DMS 273 (cell line): ENCODE measurements around the gene PGBD5.
A peak's percentile ranks its signal among the peaks of the same experiment; 100 is the strongest.
"Not testable (repeated sequence)": the region's sequence is repeated elsewhere in the genome, so short reads cannot be mapped to it uniquely, and the experiment has no call there.

Source experiments
- DNase-seq: peaks from one replicate; lab custom pipeline; 2025; ENCODE audit not compliant: unreplicated experiment; lab: John Stamatoyannopoulos, UW

Gene PGBD5, protein sequence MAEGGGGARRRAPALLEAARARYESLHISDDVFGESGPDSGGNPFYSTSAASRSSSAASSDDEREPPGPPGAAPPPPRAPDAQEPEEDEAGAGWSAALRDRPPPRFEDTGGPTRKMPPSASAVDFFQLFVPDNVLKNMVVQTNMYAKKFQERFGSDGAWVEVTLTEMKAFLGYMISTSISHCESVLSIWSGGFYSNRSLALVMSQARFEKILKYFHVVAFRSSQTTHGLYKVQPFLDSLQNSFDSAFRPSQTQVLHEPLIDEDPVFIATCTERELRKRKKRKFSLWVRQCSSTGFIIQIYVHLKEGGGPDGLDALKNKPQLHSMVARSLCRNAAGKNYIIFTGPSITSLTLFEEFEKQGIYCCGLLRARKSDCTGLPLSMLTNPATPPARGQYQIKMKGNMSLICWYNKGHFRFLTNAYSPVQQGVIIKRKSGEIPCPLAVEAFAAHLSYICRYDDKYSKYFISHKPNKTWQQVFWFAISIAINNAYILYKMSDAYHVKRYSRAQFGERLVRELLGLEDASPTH

DNA sequence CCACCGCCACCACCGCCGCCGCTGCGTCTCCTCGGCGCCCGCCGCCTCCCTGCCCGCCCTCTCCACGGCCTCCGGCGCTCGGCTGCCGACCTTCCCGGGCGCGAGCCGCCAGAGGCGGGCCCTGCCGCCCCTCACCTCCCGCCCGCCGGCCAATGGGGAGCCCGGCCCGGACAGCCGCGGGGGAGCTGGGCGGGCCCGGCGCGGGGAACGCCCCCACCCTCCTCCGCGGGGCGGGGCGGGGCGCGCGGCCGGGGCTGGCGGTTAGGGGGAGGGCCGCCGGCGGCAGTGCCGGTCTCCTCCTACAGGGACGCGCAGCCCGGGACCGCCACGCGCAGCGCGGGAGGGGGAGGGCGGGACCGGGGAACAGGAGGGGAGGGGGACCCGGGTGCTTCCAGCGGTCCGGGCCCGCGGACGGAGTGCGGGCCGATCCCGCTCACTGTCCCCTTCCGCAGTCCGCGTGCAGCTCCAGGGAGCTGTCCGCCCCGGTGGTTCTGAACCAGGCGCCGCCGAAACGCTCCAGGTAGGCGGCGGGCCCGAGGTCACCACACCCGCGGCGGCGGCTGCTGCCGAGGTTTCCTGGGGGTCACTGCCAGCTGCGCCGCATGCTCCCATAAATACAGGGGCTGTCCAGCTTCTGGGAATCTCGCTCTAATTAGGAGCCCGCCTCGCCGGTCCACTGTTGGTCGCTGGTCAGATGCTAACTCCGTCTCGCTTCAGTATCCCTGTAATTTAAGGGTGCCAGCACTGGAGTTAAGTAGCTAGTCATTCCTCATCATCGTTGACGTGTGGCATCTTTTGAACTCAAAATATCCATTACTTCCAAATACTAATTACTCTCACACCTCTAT lies at the start of gene PGBD5:
Gene PGBD5 (minus strand): TSS at position 87 of the 848 bp plus-strand sequence. CDS start 404 bp downstream, outside the sequence.
- DNase-seq: peak; percentile 94

DNA sequence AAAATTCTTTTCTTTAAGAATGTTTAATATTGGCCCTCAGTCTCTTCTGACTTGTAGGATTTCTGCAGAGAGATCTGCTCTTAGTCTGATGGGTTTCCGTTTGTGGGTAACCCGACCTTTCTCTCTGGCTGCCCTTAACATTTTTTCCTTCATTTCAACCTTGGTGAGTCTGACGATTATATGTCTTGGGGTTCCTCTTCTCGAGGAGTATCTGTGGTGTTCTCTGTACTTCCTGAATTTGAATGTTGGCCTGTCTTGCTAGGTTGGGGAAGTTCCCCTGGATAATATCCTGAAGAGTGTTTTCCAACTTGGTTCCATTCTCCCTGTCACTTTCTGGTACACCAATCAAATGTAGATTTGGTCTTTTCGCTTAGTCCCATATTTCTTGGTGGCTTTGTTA lies 48.8 kb upstream of the PGBD5 start:
- not testable (repeated sequence) for DNase-seq

DNA sequence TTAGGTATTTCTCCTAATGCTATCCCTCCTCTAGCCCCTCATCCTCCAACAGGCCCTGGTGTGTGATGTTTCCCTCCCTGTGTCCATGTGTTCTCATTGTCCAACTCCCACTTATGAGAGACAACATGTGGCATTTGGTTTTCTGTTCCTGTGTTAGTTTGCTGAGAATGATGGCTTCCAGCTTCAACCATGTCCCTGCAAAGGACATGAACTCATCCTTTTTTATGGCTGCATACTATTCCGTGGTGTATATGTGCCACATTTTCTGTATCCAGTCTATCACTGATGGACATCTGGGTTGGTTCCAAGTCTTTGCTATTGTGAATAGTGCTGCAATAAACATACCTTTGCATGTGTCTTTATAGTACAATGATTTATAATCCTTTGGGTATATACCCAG lies 44.6 kb upstream of the PGBD5 start:
- not testable (repeated sequence) for DNase-seq

DNA sequence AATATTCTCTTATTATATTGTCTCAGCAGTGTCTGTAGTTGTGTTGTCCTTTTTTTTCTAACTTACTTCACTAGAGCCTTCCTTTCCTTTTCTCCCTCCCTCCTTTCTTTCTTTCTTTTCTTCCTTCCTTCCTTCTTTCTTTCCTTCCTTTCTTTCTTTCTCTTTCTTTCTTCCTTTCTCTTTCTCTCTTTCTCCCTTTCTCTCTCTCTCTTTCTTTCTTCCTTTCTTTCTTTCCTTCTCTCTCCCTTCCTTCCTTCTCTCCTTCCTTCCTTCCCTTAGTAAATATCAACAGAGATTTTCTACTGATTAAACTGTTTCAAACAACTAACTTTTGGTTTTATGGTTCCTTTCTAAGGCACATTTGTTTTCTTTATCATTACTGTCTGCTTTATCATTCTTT lies 43.1 kb upstream of the PGBD5 start:
- no peak for DNase-seq

DNA sequence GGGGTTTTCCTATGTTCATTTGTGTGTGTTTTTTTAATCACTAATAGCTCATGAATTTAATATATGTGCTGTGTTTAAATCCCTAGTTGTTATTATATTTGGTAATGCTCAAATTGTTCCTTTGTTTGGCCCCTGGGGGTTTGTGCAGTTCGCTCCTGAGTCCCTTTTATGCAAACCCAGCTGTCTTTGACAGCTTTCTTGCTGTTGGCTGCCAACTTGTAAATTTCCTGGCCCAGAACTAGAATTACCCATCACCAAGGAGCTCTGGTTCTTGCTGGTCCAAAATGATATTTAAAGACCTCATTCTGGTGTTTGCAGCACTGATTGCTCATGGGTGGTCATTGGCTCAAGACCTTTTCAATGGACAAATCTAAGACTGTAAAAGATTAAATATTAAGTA lies 39.6 kb upstream of the PGBD5 start:
- DNase-seq: peak; percentile 44

DNA sequence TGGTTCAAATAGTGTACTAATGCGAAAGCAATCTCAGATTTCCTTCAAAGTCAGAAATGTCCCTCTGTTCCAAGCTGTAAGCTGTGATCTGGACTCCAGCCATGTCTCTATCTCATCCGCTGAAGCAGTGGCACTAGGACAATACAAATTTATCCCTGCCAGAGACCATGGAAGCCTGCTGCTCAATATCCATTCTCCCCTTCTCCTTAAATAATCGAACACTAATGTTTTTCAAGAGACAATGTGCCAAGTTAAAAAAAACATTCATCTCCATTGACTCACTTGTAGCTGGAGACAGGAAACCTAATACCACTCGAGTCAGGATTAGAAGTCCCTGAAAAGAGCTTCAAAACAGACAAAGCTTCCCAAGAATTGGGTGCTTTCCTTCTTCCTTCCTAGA lies 38.5 kb upstream of the PGBD5 start:
- DNase-seq: peak; percentile 31

DNA sequence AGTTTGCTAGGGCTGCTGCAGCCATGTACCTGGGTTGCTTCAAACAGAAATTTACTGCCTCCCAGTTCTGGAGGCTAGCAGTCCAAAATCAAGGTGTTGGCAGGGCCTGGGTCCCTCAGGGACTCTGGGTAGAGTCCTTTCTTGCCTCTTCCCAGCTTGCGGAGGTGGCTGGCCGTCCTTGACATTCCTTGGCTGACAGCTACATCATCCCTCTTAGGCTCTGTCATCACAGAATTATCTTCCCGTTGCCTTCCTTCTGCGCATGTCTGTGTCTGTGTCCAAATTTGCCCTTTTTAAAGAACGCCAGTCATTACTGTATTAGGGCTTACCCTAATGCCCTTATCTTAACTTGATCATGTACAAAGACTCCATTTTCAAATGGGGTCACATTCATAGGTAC lies 37.6 kb upstream of the PGBD5 start:
- no peak for DNase-seq

DNA sequence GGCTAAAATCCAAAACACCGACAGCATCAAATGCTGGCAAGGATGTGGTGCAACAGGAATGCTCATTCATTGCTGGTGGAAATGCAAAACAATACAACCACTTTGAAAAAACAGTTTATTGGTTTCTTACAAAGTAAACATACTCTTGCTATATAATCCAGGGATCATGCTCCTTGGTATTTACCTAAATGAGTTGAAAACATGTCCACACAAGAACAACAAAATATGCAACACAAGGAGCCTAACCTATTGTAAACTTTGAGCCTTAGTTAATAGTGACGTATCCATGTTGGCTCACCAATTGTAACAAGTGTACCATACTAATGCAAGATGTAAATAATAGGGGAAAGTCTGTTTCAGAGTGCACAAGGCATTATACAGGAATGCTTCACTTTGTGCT lies 37.2 kb upstream of the PGBD5 start:
- no peak for DNase-seq

DNA sequence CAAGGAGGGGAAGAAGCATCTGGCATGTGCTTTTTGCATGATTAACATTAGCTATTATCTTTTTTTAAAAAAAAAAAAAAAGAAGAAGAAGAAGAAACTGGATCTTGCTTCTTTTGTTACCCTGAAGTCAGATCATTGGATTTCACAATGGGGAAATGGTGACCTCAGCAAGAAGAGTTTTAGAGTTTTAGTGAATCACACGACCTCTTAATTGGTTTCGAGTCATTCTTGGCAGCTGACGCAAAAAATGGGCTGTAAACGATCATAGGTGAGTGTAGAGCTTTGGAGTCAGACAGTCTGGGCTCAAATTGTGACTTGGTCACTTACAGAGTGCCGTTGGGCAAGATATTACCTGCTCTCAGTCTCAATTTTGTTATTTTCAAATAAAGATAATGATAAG lies 33.3 kb upstream of the PGBD5 start:
- peak; percentile 38 for DNase-seq

DNA sequence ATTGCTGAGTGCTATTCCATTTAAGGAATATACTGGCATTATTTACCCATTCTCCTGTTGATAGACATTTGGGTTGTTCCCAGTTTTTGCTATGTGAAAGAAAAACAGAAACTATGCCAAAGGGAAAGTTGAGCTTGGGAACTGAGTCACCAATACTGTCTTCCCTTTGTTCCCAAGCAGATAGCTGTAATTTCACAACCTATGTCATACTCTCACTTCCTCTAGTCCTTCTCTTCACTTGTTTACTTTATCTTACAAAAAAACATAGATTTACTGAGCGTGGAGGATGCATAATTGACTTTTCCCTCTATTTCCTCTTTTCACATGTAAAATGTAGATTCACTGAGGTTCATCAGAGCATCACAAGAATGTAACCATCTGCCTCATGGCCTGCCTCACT lies 32.4 kb upstream of the PGBD5 start:
- no peak for DNase-seq

DNA sequence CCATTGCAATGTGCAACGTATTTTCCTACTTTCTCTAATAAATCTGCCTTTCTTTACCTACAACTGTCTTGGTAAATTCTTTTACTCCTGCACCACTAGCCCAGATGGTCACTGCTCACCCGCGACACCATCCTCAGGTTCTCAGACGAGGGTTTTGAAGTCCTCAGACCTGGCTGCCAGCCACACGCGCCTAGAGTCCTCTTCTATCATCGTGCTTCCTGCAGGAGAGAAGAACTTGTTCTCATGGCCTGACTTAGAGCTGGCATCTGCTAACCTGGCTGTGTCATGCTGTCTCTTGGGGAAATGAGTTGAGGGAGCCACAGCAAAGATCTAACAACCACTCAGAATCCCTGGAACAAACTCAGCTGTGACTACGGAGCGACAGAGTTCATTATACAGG lies 30.3 kb upstream of the PGBD5 start:
- DNase-seq: peak; percentile 21

DNA sequence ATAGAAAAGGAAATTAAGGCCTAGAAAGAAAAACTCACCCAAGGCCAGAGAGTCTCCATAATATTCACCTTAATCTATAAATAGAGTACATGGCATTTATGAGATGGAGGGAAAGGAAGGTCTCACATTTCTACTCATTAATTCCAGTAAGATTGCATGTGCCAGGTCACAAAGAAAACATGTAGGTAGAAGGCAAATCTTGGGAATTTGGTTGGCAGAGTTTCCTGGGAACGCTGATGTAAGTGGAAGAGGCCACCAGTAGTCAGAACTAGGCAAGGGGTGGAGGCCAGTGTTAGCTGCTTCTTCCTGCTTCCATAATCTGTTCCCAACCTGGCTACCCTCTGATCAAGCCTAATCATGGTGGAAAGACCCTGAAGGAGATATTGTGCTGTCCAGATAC lies 29.2 kb upstream of the PGBD5 start:
- no peak for DNase-seq

DNA sequence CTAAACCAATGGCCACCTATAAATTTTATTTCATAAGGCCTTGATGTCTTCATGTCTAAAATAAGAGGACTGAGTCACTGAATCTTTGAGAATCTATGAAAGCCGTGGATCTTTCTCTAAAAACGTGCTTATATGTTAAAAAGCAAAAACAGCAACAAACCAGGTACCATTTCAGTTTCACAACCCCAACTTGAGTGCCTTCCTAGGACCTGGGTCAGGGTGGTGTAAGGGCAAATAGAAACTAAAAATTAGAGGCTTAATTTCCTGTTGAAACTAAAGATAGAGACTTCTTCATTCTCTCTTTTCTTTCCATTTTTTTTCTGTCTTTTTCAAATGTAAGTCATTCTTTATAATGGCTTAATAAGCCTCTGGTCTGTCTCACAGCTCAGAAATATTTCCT lies 27.2 kb upstream of the PGBD5 start:
- no peak for DNase-seq

DNA sequence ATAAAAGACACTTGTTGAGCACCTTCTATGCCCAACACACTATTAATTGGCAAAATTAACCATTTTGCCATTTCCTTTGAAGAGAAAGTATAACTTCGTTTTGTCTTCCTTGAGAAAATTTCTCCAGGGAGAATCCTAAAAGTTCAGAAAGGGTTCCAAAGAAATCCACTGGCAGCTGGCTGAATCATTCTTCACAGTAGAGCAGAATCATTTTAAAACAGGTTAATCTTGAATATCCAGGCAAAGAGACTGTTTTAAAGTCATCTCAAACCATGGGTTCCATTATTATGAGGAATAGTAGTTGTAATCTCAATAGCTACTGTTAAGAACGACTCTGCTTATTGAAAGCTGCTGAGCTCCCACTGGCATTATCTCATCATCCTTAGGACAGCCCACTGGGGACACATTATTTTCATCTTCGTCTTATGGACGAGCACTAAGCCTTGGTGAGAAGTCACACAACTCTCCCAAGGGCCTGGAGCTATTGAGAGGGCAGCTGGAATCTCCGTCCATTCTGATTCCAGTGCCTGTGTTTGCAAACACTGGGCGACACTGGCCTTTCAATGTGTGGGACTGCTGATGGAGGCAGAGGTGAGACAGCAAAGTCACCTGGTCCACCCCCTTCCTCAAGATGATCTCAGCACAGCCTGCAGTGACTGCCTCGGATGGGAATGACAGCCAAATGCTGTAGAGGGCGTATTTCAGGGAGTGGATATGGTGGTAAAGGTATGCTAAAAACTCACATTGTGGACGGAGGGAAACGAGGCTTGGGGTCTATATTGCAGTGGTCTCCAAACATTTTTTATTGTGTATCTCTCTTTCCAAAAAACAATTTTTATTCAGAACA lies 15.3 kb upstream of the PGBD5 start:
- no peak for DNase-seq

DNA sequence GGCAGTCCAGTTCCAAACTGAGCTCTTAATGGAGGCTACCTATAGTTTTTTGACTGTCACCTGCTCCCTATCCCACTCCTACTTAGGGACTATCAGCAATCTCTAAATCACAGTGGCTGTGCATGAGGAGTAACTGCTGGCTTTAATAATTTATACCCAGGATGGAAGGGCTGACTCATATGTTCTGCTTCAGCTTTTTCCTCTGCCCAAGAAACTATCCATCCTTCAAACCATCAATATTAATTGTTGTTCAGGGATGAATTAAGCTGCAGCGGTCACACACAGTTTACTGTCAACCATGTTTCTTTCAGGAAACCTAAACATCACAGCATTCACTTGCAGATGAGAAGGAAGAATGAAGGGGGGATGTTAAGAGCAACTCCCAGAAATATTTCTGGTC lies 9.0 kb upstream of the PGBD5 start:
- DNase-seq: no peak

DNA sequence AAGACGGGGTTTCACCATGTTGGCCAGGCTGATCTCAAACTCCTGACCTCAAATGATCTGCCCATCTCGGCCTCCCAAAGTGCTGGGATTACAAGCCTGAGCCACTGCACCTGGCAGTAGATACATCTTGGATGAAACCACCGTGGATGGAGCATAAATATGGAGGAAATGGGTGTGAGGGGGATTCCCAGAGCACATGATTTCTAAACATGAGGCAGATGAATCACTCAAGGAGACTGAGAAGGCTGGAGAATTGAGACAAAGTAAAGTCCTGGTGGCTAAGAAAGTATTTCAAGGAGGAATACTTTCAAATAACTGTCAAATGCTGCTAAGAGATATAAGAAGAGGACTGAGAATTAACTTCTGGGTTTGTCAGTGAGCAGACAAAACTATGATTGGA lies 5.4 kb upstream of the PGBD5 start:
- no peak for DNase-seq

DNA sequence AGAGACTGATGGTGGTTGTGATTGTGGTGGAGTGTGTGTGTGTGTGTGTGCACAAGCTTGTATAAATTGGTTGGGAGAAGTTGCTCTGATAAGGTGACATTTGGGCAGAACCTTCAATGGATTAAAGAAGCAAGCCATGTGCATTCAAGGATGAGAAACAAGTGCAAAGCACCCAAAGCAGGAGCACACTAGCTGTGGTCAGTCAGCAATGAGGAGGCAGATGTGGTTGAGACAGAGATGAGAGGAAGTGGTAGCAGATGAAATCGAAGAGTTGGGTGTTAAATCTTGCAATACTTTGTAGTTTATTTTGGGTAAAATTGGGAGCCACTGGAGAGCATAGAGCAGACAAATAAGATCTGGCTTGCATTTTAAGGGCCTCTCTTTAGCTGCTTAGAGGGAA lies 4.4 kb upstream of the PGBD5 start:
- DNase-seq: no peak

DNA sequence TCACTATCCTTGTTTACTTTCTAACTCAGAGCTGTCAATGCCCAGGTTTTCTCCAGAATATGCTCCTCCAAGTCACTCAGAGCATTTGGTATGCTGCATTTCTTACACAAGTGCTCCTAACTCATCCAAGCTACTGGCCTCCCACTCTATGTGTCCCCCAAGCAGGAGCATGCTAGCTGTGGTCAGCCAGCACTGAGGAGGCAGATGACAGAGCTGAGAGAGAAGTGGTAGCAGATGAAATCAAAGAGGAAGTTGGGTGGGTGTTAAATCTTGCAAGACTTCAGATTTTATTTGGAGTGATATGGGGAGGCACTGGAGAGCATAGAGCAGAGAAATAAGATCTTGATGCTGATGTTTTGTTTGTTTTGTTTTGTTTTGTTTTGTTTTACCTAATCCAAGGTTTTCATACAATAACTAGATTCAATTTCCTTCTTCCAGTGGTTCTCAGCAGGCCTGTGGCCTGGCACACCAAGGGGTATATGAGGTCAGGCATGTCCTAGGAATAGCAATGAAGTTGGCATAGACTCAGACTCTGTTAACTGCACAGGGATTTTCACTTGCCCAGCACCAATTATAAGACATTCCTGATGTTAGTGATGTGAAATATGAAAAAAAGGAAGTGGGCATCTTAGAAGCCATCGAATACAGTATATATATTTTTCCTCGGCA lies 3.1 kb upstream of the PGBD5 start:
- no peak for DNase-seq

DNA sequence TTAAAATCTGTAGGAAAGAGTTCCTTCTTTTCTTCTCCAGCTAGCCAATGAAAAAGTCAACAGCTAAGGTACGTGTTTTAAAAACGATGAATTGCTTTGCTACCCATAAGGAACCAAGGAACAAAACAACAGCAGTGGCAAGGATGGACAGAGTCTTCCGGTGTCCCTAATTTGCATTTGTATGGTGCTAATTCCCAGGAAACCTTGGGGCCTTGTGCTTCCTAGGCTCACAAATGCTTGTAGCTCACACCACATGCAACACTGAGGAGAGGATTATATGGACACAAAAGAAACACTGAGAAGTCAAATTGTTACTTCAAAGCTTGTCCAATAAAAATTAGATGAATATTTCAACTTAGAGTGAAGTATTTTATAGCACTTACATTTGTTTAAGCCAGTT lies 1.8 kb upstream of the PGBD5 start:
- DNase-seq: no peak

DNA sequence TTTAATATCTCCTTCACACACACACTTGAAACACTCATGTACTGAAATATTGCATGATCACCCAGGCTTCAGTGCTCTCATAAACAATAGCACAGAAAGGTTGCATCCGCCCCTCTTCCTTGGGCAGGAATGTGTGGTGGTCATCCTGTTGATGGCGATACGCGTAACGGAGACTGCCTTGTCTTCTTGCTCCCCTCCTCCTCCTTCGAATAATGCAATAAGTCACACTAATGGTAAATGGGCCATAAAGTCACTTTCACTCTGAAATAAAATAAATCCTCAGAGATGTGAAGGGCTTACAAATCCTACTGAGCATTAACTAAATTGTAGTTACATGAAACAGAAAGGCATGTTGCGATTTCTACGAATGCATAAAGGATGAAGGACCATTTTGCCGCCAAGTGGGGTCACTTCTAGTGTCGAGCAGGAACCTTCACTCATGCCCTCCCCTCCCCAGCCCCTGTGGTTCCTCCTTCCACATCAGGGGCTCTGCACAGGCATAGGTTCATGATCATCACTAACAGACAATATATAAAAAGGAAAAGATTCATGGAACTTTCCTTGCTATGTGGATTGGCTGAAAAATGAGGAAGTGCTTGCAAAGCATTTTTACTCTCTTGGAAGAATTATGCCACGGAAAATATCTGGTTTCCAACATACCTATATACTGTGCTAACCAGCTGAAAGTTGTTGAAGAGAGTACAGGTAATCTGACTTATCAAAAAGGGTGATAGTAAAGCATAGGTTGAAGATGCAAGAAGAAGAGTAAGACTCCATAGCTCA lies 1.2 kb upstream of the PGBD5 start:
- no peak for DNase-seq
